ENCODE data around the gene PRKAG2. TPM values are rescaled to one million over a fixed set of nuclear protein-coding genes. Genes with fewer than 3 reads are reported as not detected.

Gene PRKAG2
- total and polyA plus RNA-seq, 2 experiments from 2014 or later: 9.1 to 14.9 TPM

GRCh38 chr7:151809864-151810170, 67.1 kb downstream of the PRKAG2 start:
- Histone ChIP-seq H3K27ac (ENCODE audit: low read depth) (no peak overlapping the region), H3F3A (replicated peaks; ENCODE audit: low read depth) (no peaks in the 10 kb centered on the region), H3K27me3 (ENCODE audit: insufficient read depth) (no peaks in the 10 kb centered on the region), H4K20me1 (replicated peaks; ENCODE audit: insufficient read depth) (no peaks in the 10 kb centered on the region), H2AFZ (no peak overlapping the region), H3K4me1 (ENCODE audit: insufficient read depth) (peaks cover 4% of the 10 kb centered on the region; the same call in 1 of the 2 replicates), H3K4me3 (no peak overlapping the region), H3K9me2 (ENCODE audit: insufficient read depth) (0 out of 2 replicates have a peak, but pooled peaks cover 3% of the 10 kb centered on the region), H3K36me3 (ENCODE audit: insufficient read depth) (no peaks in the 10 kb centered on the region), H3K4me2 (no peak overlapping the region), H3K79me2 (replicated peaks; ENCODE audit: insufficient read depth) (no peaks in the 10 kb centered on the region)
- DNase-seq (ENCODE audit: low spot score): no peak
- ATAC-seq: no peak
- H3K27me3 Mint-ChIP-seq (ENCODE audit: insufficient read depth, low read depth, poor library complexity): peaks cover 5% of the 10 kb centered on the region
- H3K9me3 Mint-ChIP-seq: no peaks in the 10 kb centered on the region
- no peak overlapping the region for H3K27ac Mint-ChIP-seq
- peaks cover 15% of the 10 kb centered on the region for H3K4me1 Mint-ChIP-seq
- no peak overlapping the region for H3K4me3 Mint-ChIP-seq
- TF ChIP-seq EZH2phosphoT487 (IDR thresholded peaks at IDR 0.05; ENCODE audit: unreplicated experiment): no peak
- TF ChIP-seq ETS1 (IDR thresholded peaks at IDR 0.05): no peak
- TF ChIP-seq JUNB (IDR thresholded peaks at IDR 0.05; ENCODE audit: unreplicated experiment): no peak
- TF ChIP-seq EZH2 (IDR thresholded peaks at IDR 0.05; ENCODE audit: low read depth, unreplicated experiment): no peak
- TF ChIP-seq ZNF114 (CRISPR knock-in tag; IDR thresholded peaks at IDR 0.05): no peak
- no peak for TF ChIP-seq ZNF331 (CRISPR knock-in tag; IDR thresholded peaks at IDR 0.05; ENCODE audit: low read depth)
- TF ChIP-seq CREB1 (CRISPR knock-in tag; IDR thresholded peaks at IDR 0.05; ENCODE audit: low read depth): no peak
- no peak for TF ChIP-seq POLR2AphosphoS5 (IDR thresholded peaks at IDR 0.05; ENCODE audit: low read depth)
- no peaks in the 10 kb centered on the region for H3K36me3 Mint-ChIP-seq (ENCODE audit: low read depth)

DNA sequence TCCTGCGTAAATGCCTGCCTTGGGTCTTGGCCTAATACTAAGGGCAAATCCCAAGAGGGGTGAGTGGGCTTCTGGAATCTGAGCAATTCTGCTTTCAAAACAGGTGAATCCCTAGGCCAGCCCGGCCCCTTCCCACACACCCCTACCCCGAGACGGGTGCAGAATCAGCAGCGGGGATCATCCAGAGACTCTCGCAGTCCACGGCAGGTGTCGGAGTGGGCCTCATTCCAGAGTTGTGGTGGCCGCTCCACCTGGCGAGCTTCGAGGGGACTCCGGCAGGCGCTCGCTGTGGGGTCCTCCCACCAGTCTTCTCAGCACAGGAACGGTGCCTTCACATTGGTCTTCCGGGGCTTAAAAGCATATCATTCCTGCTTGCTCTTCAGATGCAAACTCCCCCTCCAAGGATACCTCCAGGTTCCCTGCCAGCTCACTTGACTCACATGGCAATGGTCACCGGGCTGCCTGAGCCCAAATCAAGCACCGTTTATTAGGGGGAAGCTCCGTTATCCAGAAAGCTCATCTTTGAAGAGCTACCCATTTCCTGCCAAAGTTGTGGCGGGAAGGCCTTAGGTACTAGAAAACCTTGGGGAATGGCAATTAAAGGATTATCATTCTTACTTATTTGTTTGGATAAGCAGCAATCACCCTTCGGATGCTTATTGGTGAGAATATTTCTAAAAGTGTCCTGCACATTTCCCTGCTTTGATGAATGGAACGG, 67.6 kb downstream of the PRKAG2 start:
- no peaks in the 10 kb centered on the region for H3K36me3 ChIP-seq (ENCODE audit: insufficient read depth)
- H3K27ac ChIP-seq (ENCODE audit: low read depth): no peak overlapping the region
- no peak overlapping the region for H3K4me3 ChIP-seq
- H3K79me2 ChIP-seq (replicated peaks; ENCODE audit: insufficient read depth): no peaks in the 10 kb centered on the region
- no peaks in the 10 kb centered on the region for H4K20me1 ChIP-seq (replicated peaks; ENCODE audit: insufficient read depth)
- no peaks in the 10 kb centered on the region for H3K9me3 Mint-ChIP-seq
- H3K36me3 Mint-ChIP-seq (ENCODE audit: low read depth): no peaks in the 10 kb centered on the region
- peaks cover 5% of the 10 kb centered on the region for H3K27me3 Mint-ChIP-seq (ENCODE audit: insufficient read depth, low read depth, poor library complexity)
- H3K27ac Mint-ChIP-seq: no peak overlapping the region
- H2AFZ ChIP-seq: no peak overlapping the region
- no peaks in the 10 kb centered on the region for H3K27me3 ChIP-seq (ENCODE audit: insufficient read depth)
- H3K4me1 ChIP-seq (ENCODE audit: insufficient read depth): peaks cover 4% of the 10 kb centered on the region; the same call in 1 of the 2 replicates
- no peak overlapping the region for H3K4me3 Mint-ChIP-seq
- 0 out of 2 replicates have a peak, but pooled peaks cover 3% of the 10 kb centered on the region for H3K9me2 ChIP-seq (ENCODE audit: insufficient read depth)
- ATAC-seq (no peak), DNase-seq (ENCODE audit: low spot score) (no peak)
- peaks cover 11% of the 10 kb centered on the region for H3K4me1 Mint-ChIP-seq
- H3K4me2 ChIP-seq: no peak overlapping the region
- H3F3A ChIP-seq (replicated peaks; ENCODE audit: low read depth): no peaks in the 10 kb centered on the region
- no peak for TF ChIP-seq NANOG (IDR thresholded peaks at IDR 0.05; ENCODE audit: borderline replicate concordance)
- TF ChIP-seq CREB1 (CRISPR knock-in tag; IDR thresholded peaks at IDR 0.05; ENCODE audit: low read depth): no peak
- TF ChIP-seq POLR2AphosphoS5 (IDR thresholded peaks at IDR 0.05; ENCODE audit: low read depth): no peak
